HepG2 (cell line): Measurements from ENCODE around the gene FAHD1. TPM values are rescaled to one million over a fixed set of nuclear protein-coding genes. Genes with fewer than 3 reads are reported as not detected.
A peak's percentile ranks its signal among the peaks of the same experiment; 100 is the strongest.

Experiments
- FOXA1 ChIP-seq, 2 experiments: fragments of 450-650 bp in 1 of 2; sonication (generic) in 1 of 2; formaldehyde crosslinking in 1 of 2; IDR thresholded peaks; 2 replicates each; pipeline versions ENCODE4 v1.4.0 to v1.6.1; 2016 to 2020; ENCODE audit warnings: missing genetic modification reagents in 1 of 2
- GATAD2A ChIP-seq: IDR thresholded peaks from 2 replicates; pipeline ENCODE4 v1.6.1; 2016
- HDAC1 ChIP-seq: sonication (generic); formaldehyde crosslinking; IDR thresholded peaks from 2 replicates; pipeline ENCODE4 v1.5.1; 2020; ENCODE audit warnings: mild to moderate bottlenecking, missing genetic modification reagents
- HNRNPL ChIP-seq: fragments of 200-400 bp; formaldehyde crosslinking; IDR thresholded peaks from 2 replicates; pipeline ENCODE4 v1.6.1; 2017; ENCODE audit warnings: mild to moderate bottlenecking, low read depth, low read length
- HOXA9 ChIP-seq: sonication (generic); formaldehyde crosslinking; IDR thresholded peaks from 2 replicates; pipeline ENCODE4 v1.8.1; 2022; ENCODE audit warnings: missing genetic modification reagents, mild to moderate bottlenecking, moderate library complexity, borderline replicate concordance
- KDM3A ChIP-seq: IDR thresholded peaks from 2 replicates; pipeline ENCODE4 v1.6.1; 2018; ENCODE audit warnings: low read depth, missing compliant biosample characterization
- MED1 ChIP-seq: sonication (generic); formaldehyde crosslinking; IDR thresholded peaks from 2 replicates; pipeline ENCODE4 v1.4.0; 2020; ENCODE audit warnings: missing genetic modification reagents
- MEIS2 ChIP-seq: sonication (generic); formaldehyde crosslinking; IDR thresholded peaks from 2 replicates; pipeline ENCODE4 v1.9.0; 2021; ENCODE audit warnings: mild to moderate bottlenecking, missing genetic modification reagents
- MTA1 ChIP-seq: sonication (generic); formaldehyde crosslinking; IDR thresholded peaks from 2 replicates; pipeline ENCODE4 v1.4.0; 2020; ENCODE audit warnings: missing genetic modification reagents, mild to moderate bottlenecking, borderline replicate concordance
- NCOA2 ChIP-seq: sonication (generic); formaldehyde crosslinking; IDR thresholded peaks from 2 replicates; pipeline ENCODE4 v1.8.0; 2022; ENCODE audit warnings: inconsistent platforms
- NPAS2 ChIP-seq: sonication (generic); formaldehyde crosslinking; IDR thresholded peaks from 2 replicates; pipeline ENCODE4 v1.8.0; 2022; ENCODE audit warnings: mild to moderate bottlenecking, missing genetic modification reagents, borderline replicate concordance
- REXO4 ChIP-seq: sonication (generic); formaldehyde crosslinking; IDR thresholded peaks from 2 replicates; pipeline ENCODE4 v1.8.0; 2022; ENCODE audit warnings: missing genetic modification reagents, mild to moderate bottlenecking, borderline replicate concordance
- RXRA ChIP-seq: sonication (generic); formaldehyde crosslinking; IDR thresholded peaks from 2 replicates; pipeline ENCODE4 v1.5.1; 2020; ENCODE audit warnings: missing genetic modification reagents
- TFAP4 ChIP-seq: sonication (generic); IDR thresholded peaks from 2 replicates; pipeline ENCODE4 v1.6.1; 2016; ENCODE audit warnings: low read depth, borderline replicate concordance
- XRCC5 ChIP-seq: fragments of 200-400 bp; formaldehyde crosslinking; optimal IDR thresholded peaks from 2 replicates; pipeline ENCODE3; 2017; ENCODE audit warnings: mild to moderate bottlenecking, low read length
- ZBTB38 ChIP-seq: sonication (generic); formaldehyde crosslinking; IDR thresholded peaks from 2 replicates; pipeline ENCODE4 v1.5.1; 2020; ENCODE audit warnings: mild to moderate bottlenecking, missing genetic modification reagents
- ZNF891 ChIP-seq: sonication (generic); formaldehyde crosslinking; IDR thresholded peaks from 2 replicates; pipeline ENCODE4 v1.5.0; 2020; ENCODE audit warnings: mild to moderate bottlenecking, missing genetic modification reagents
- polyA plus RNA-seq, 8 experiments: library from polyadenylated mRNA; depleted of rRNA in 3 of 8; stranded (reverse) in 7 of 8; unstranded in 1 of 8; fragments of >200 nt; fragmentation: Illumina TruSeq in 4 of 8; extraction: Trizol in 4 of 8; gene quantifications; 2 replicates each; pipeline versions ENCODE4 v1.2.1 to v1.2.3, GENCODE V29; 2011 to 2016; ENCODE audit warnings: low read depth in 4 of 8, missing spikeins in 1 of 8, mixed read lengths in 1 of 8; ENCODE audit not compliant: insufficient read depth in 1 of 8
- total RNA-seq, 5 experiments: library from RNA; depleted of rRNA; stranded (reverse); fragments of >200 nt; fragmentation: Illumina TruSeq; extraction: Trizol; gene quantifications; 2 replicates each; pipeline ENCODE4 v1.2.3, GENCODE V29; 2016; ENCODE audit warnings: low read depth in 1 of 5
- TF ChIP-seq, protein P1 (sequence below): fragments of 450-650 bp; IDR thresholded peaks from 2 replicates; pipeline ENCODE4 v1.6.1; 2017; ENCODE audit warnings: mild to moderate bottlenecking
- TF ChIP-seq, protein P2 (sequence below): sonication (generic); formaldehyde crosslinking; IDR thresholded peaks from 2 replicates; pipeline ENCODE4 v1.5.1; 2020; ENCODE audit warnings: mild to moderate bottlenecking, moderate library complexity, missing genetic modification reagents
- TF ChIP-seq, protein P3 (sequence below): sonication (generic); formaldehyde crosslinking; IDR thresholded peaks from 2 replicates; pipeline ENCODE4 v1.4.0; 2020; ENCODE audit warnings: missing genetic modification reagents

The FAHD1 gene
- total and polyA plus RNA-seq, 2 of the 13 experiments (the other 11 are each of a cell fraction or from before 2014, with no cell fraction given): 39.0 to 45.3 TPM

GRCh38 chr16:1812732-1813163 is 14.3 kb upstream of the FAHD1 start (continued):
- TF ChIP-seq, protein P1, sequence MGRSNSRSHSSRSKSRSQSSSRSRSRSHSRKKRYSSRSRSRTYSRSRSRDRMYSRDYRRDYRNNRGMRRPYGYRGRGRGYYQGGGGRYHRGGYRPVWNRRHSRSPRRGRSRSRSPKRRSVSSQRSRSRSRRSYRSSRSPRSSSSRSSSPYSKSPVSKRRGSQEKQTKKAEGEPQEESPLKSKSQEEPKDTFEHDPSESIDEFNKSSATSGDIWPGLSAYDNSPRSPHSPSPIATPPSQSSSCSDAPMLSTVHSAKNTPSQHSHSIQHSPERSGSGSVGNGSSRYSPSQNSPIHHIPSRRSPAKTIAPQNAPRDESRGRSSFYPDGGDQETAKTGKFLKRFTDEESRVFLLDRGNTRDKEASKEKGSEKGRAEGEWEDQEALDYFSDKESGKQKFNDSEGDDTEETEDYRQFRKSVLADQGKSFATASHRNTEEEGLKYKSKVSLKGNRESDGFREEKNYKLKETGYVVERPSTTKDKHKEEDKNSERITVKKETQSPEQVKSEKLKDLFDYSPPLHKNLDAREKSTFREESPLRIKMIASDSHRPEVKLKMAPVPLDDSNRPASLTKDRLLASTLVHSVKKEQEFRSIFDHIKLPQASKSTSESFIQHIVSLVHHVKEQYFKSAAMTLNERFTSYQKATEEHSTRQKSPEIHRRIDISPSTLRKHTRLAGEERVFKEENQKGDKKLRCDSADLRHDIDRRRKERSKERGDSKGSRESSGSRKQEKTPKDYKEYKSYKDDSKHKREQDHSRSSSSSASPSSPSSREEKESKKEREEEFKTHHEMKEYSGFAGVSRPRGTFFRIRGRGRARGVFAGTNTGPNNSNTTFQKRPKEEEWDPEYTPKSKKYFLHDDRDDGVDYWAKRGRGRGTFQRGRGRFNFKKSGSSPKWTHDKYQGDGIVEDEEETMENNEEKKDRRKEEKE: no peak
- TF ChIP-seq, protein P2, sequence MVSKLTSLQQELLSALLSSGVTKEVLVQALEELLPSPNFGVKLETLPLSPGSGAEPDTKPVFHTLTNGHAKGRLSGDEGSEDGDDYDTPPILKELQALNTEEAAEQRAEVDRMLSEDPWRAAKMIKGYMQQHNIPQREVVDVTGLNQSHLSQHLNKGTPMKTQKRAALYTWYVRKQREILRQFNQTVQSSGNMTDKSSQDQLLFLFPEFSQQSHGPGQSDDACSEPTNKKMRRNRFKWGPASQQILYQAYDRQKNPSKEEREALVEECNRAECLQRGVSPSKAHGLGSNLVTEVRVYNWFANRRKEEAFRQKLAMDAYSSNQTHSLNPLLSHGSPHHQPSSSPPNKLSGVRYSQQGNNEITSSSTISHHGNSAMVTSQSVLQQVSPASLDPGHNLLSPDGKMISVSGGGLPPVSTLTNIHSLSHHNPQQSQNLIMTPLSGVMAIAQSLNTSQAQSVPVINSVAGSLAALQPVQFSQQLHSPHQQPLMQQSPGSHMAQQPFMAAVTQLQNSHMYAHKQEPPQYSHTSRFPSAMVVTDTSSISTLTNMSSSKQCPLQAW: 0 out of 2 replicates have a peak, but pooled peaks have one; percentile 44
- TF ChIP-seq ZBTB38 (CRISPR knock-in tag) (peak; percentile 56; the same call in 1 of the 2 replicates), TFAP4 (peak; percentile 92), KDM3A (CRISPR knock-in tag) (peak; percentile 43; the same call in 1 of the 2 replicates), MTA1 (CRISPR knock-in tag) (peak; percentile 34; the same call in 1 of the 2 replicates), MED1 (CRISPR knock-in tag) (peak; percentile 41; the same call in 1 of the 2 replicates), FOXA1 (IDR thresholded peaks at IDR 0.05) (no peak), FOXA1 (CRISPR knock-in tag; IDR thresholded peaks at IDR 0.05) (0 out of 2 replicates have a peak, but pooled peaks have one; percentile 22), NCOA2 (CRISPR knock-in tag) (0 out of 2 replicates have a peak, but pooled peaks have one; percentile 11), HOXA9 (CRISPR knock-in tag) (no peak), ZNF891 (0 out of 2 replicates have a peak, but pooled peaks have one; percentile 37), GATAD2A (CRISPR knock-in tag) (peak; percentile 59), REXO4 (CRISPR knock-in tag) (no peak), HDAC1 (CRISPR knock-in tag) (peak; percentile 36; the same call in 1 of the 2 replicates), XRCC5 (peak; percentile 91), HNRNPL (0 out of 2 replicates have a peak, but pooled peaks have one; percentile 43), NPAS2 (CRISPR knock-in tag) (no peak), MEIS2 (CRISPR knock-in tag) (peak; percentile 32; the same call in 1 of the 2 replicates), RXRA (CRISPR knock-in tag) (peak; percentile 35; the same call in 1 of the 2 replicates)
- TF ChIP-seq, protein P3, sequence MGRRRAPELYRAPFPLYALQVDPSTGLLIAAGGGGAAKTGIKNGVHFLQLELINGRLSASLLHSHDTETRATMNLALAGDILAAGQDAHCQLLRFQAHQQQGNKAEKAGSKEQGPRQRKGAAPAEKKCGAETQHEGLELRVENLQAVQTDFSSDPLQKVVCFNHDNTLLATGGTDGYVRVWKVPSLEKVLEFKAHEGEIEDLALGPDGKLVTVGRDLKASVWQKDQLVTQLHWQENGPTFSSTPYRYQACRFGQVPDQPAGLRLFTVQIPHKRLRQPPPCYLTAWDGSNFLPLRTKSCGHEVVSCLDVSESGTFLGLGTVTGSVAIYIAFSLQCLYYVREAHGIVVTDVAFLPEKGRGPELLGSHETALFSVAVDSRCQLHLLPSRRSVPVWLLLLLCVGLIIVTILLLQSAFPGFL (CRISPR knock-in tag): no peak
